SHP77 treated with DMSO at 0.1 percent for 48 hours (cell line): ENCODE data around the gene MYO18A.
A peak's percentile ranks its signal among the peaks of the same experiment; 100 is the strongest.
"Not testable (repeated sequence)": the region's sequence is repeated elsewhere in the genome, so short reads cannot be mapped to it uniquely, and the experiment has no call there.

Experiments used
- DNase-seq: peaks from one replicate; lab custom pipeline; 2025; lab: John Stamatoyannopoulos, UW

MYO18A gene

DNA sequence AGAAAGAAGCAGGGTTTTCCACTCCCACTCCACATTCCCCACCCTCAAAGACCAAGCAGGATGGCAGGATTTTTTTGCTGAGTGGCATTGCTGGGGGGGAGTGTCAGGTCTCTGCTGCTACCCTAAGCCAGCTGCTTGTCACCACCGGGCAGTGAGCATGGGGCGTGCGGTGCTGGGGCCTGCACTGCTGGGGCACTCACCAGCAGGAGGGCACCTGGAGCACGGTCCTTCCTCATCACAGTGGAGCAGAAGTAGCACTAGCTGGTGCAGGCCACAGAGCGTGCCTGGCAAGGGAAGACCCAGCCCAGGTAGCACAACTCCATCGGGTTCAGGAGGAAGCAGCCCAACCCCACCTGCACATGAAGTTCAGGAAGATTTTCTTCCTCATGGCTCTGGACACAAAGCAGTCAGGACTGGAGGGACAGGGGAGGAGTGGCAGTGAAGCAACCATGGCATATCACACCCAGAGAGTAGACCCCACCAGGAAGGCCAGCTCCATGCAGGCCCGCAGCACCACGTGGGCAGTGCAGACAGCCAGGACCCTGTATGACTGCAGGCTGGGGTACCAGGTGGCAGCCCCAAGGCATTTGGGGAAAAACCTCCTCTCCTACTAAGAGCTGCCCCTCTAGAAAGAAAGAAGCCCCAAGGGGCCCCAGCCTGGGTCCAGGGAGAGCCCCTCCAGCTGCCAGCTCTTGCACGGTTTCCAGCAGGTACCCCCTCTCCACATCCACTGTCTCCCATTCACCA, 16.7 kb upstream of the MYO18A start:
- DNase-seq: no peak

DNA sequence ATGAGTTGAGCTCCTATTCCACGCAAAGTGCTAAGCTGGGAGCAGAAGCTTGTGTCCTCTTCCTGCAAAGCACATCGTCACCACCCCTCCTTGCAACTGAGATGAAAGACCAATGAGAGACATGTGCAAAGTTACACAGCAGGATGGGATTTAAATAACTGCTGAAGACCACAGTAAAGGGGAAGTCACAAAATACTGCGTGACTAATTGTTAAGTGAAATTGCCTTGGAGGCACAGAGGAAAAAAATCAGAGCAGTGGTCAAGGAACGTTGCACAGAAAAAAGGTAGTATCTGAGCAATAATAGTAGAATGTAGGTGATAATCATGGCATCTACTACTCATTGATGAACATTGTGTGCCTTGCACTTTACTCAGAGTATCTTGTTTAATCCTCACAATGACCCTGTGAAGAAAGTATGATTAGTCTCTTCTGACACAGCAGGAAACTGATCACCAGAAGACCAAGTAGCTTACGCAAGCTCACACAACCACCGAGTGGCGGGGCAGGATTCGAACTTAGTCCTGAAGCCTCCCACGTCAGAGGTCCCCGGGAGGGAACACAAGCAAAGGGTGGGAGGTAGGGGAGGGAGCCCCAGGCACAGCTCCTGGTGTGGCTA, 15.4 kb upstream of the MYO18A start:
- no peak for DNase-seq

DNA sequence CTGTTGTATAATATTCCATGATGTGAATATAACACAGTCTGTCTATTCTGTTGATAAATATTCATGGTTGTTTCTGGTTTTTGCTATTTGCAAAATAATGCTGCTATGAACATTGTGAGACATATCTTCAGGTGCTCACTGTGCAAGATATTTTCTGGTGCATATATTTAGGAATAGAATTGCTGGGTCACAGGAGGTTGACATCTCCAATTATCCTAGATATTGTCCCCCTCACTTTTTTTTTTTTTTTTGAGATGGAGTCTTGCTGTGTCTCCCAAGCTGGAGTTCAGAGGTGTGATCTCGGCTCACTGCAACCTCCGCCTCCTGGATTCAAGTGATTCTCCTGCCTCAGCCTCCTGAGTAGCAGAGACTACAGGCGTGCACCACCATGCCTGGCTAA, 14.5 kb upstream of the MYO18A start:
- no peak for DNase-seq

DNA sequence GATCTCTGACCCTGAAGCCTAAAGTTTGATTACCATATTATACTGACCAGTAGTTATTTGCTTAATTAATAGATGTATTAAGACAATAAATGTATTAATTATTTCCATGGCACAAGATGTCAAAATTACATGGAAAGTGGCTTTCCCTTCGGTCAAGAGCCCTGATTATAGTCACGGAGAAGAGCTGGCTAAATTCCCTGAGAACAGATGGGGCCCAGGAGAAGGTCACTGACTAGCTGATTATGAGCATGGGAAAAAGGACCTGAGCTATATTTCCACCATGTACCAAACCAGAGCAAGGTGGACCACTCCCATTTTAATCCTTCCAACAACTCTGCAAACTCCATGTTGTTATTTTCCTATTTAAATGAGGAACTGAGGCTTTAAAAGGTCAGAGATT, 12.9 kb upstream of the MYO18A start:
- DNase-seq: no peak

DNA sequence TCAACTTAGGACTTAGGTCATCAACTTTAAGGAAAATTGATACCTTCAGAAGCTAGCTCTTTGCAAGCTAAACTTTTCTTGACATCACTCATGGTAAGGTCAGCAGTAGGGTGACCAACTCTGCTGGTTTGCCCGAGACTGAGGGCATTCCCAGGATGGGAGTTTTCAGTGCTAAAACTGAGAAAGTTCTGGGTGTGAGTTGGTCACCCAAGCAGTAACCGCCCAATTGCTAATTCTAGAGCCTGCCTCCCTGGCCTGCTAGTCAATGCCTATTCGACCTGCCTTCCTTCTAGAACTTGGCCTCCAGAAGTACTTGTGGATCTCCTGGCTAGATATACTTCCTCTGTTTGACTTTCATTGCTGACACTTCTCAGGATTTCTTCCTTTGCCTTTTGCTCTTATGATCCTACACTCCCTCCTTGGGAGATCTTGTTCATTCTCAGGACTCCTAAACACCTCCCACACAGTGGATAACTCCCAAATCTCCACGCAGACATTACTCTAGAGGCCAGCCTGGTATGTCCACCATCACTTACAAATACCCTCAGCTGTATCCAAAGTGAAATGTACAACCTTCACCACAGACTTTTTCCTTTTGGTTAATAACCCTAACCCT, 10.5 kb upstream of the MYO18A start:
- no peak for DNase-seq

DNA sequence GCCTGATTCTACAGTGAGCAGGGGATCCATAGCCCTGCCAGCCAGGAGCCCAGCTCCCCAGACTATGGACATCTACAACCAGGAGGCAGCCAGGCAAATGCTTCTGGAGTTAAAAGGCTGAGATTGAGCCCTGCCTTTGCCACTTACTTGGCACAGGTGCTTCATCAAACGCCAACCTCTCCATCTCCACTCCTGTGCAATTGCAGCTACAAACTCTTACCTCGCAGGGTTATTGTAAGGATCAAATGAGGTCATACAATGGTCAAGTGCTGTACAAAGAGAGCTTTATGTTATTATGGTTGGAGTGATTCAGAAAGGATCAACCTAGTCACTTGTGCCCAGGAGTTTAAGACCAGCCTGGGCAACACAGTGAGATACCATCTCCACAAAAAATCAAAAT, 9.8 kb upstream of the MYO18A start:
- DNase-seq: no peak

DNA sequence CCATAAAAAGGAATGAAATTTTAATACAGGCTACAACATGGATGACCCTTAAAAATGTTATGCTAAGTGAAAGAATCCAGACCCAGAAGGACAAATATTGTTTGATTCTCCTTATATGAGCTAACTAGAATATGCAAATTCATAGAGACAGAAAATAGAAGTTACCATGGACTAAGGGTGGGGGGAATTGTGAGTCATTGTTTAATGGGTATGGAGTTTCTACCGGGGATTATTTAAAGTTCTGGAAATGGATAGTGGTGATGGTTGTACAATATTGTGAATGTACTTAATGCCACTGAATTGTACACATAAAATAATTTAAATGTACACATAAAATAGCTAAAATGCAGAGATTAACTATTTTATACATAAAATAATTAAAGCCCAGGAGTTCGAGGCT, 9.2 kb upstream of the MYO18A start:
- DNase-seq: no peak

DNA sequence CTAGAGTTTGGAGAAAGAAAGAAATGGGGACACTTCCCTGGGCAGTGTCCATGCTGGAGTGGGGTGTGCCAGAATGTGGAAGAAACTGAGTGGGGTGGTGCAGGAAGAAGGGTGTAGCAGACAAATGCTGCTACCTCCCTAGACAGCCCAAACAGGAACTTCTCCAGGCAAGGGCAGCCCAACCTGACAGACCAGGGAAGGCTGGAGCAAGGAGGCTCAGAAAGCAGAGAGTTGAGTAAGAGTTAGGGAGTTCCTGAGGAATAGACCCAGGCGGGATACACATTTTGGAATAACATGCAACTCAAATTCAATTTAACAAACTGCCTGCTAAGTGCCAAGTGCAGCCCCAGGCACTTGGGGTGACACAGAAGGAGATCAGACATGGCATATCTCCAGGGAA, 1.0 kb upstream of the MYO18A start:
- no peak for DNase-seq

DNA sequence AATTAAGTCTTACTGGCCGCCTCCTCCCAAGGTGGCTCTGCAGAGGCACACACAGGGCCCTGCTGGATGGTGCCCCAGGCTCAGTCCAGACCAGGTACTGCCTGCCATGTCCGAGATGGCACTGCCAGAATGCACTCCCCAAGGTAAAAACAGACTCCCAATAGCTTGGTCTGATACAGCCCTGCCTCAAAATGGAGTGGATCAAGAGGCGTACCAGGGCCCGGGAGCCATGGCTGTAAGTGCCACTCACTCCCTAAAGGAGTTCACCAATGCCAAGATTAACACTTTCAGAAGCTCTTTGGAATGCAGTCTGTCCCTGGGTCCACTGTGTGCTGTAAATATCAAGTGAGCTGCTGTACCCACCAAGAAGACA, 576 bp upstream of the MYO18A start:
- DNase-seq: no peak

DNA sequence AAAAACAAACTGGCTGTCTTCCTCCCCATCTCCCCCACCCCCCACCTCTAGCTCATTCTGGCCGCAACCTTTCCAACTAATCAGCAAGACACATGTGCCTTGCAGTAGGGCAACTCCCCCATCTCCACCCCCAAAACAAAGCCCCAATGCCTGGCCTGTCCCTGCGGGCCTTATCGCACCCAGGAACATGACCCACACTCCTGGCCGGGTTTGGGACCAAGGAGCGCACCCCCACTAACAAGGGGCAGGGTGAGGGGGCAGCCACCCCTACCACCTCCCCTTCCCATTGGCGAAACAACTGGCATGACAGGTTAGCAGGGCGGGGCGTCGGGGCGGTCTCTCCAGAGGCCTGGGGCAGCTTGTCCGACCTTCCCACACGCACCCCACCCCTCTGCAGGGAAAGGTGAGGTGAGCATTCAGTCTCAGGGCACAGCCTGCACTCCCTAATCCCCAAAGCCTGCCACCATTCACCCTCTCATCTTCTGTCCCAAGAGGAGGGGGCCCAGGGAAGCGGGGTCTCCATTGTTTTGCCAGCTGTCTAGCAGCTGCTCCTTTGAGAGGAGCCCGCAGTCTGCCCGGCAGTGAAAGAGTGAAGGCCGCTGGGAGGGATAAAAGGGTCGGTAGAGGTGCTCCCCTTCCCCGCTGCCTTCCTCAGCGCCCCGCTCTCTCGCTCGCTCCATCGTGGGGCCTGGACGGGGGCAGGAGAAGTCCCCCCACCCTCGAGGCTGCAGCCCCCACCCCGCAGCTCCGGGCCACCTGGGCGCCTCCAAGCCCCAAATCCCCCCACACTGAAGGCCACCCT, 765 bp downstream of the MYO18A start:
- peak; percentile 17 for DNase-seq

DNA sequence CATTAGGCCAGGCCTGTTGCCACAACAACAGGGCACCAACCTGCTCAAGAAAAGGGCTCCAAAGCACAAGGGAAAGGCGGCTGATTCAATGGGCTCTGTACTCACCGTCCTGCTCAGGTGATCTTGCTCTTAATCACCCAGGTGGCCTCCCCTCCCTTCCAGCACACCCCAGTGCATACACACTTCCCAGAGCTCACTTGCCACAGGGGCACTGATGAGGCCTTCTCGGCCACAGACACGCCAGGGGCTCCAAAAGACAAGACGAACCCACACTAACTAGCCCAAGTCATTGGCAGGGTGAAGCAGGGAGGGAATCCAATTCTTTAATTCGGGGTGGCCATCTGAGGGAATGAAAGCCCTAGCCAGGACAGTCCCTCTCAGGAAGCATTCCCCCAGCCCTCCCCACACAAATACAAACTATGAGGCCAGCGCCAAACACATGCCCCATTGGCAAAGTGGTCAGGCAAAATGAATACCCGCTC, 1.4 kb downstream of the MYO18A start:
- DNase-seq: no peak

DNA sequence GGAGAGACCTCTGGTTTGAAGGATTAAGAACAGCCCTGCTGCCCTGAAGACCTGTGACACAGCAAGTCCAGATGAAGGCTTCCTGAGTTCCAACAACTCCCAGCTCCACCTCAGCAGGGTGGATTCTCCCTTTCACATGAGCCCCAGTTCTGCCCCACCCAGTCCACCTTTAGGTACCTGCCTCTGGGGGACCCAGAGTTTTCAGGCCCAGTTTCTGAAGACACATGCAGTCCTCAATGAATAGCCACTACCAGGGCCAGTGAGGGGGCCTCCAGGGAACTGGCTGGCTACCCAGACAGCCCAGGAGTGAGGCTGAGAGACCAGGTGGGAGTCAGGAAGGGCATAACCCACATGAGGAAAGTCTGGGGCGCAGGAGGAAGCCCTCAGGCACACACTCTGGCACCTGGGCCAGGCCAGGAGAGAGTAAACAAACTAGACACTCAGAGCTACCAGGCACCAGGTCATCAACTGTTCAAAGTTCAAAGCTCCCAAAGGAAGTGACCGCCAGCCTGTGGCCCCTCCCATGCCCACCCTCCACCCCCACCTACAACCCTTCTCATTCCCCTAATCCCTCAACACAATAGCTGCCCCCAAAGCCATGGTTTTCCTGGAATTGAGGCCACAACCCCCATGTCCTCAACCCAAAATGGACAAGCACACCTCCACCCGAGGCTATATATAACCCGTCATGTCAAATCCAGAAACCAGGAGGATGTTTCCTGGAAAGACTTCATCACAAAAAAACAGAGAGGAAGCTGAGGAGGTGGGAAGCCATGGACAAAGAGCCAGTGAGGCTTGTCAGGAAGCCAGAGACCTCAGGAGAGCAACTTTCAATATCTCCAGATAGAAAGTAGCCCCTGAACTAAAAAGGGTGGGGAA, 2.1 kb downstream of the MYO18A start:
- DNase-seq: no peak

DNA sequence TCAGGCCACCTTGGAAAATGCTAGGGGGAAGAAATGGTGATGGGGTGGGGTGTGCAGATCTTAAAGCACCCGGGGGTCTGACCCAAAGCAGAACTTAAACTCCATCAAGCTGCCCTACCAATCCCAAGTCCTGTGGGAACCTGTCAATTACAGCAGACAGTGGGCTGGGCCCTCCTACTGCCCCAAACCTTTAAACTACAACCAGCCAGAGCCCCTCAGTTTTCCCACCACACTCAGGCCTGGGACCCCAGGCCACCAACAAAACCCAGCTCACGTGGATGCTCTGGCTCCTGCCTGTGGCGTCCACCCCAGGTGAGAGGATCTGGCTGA, 2.7 kb downstream of the MYO18A start:
- DNase-seq: no peak

DNA sequence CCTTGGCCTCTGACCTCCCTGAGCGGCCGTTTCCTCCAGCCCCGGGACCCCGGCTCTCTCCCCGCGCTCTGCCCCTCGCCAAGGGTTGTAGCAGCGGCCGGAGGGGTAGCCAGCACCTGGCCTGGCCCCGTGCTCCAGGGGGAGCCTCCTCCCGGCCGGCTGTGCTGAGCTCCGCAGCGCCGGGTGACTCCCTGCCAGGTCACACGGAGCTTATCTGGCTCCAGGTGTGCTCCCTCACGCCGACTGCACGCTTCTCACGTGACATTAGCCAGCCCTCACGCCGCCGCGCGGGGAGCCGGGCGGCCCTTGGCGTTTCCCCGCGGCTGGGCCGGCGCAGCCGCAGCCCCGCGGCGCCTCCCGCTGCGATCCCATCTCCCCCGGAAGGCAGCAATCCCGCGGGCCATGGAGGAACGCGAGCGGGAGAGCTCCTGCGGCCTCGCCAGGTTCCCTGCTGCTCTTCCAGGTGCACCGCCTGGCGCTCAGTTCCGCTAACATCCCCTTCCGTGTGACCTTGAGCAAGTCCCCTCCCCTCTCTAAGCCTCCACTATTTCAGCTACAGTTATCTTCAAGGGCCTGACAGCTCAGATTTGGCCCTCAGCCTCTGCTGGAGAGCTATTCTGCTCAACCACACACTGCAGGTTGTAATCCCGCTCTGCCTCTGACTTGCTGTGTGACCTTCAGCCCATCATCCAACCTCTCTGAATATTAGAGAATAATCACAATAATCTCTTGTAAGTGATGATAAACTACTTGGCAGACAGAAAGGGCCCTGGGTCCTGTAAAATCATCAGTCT, 3.4 kb downstream of the MYO18A start:
- peak; percentile 37 for DNase-seq

DNA sequence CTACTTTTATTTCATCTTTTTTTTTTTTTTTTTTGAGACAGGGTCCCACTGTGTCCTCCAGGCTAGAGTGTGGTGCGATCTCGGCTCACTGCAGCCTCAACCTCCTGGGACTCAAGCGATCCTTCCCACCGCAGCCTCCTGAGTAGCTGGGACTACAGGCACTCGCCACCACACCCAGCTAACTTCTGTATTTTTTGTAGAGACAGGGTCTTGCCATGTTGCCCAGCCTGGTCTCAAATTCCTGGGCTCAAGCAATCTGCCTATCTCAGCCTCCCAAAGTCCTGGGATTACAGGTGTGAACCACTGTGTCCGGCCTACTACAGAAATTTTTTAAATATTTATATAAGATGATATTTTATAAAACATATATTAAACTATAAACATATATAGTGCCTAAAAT, 4.8 kb downstream of the MYO18A start:
- no peak for DNase-seq

DNA sequence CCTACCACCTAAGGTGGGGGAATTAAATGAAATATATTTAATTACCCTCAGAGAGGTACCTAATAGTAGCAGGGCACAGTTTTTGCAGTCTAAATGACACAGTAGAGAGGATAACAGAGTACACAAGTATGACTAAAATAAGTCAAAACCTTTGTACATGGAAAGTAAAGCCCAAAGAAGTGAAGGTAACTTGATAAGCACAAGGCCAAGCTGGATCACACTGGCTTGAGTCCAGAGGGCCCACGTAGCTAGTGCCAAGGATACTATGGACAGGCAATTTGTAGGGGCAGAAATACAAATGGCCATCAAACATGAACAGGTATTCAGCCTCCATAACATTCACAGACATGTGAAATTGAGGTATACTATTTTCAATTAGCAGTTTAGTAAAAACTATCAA, 7.6 kb downstream of the MYO18A start:
- no peak for DNase-seq

DNA sequence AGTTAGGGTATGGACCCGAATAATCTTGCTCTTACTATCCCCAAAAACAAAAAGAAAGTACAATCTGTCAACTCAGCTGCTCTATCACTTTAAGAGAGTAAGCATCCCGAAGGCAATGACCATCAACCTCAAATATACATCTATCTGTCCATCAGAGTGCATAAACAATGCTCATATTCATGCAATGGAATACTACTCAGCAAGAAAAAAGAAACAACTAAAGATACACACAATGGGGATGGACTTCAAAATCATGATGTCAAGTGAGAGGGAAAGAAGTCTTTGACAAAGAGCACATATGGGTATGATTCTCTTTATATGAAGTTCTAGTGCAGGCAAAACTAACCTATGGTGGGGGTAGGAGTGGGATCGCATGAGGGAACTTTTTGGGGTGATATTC, 9.5 kb downstream of the MYO18A start:
- DNase-seq: no peak

DNA sequence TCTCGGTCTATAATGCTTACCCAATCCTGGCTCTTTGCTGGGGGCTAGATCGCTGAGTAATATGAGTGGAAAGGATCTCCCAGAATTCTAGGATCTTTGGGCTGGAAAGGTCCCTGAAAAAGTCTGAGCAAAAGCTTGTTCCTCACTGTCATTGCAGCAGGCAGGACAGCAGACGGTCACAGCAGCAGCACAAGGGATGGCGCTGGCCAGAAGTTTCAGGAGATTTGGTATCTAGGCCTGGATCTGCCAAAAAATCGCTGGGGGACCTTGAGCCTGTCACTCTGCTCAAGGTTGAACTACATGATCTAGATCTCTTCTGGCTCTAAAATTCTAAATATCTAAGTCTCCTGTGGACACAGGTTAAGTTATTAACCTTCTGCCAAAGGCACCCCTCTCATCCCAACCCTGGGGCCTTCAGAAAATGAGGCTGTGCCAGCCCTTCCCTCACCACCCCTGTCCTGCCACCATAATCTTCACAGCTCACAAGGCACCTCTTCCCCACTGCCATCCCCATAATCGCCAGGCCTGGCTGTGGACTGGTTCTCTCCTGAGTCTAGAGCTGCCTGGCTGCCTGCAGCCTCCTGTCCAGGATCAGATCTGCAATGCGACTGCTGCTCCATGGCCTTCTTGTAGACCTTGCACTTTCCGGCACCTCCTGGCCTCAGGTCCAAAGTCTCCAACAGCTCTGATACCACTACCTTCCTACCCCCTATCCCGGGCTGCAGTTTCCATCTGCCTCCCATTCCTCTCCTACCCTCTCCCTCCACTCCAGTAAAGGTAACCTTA, 10.2 kb downstream of the MYO18A start:
- no peak for DNase-seq

DNA sequence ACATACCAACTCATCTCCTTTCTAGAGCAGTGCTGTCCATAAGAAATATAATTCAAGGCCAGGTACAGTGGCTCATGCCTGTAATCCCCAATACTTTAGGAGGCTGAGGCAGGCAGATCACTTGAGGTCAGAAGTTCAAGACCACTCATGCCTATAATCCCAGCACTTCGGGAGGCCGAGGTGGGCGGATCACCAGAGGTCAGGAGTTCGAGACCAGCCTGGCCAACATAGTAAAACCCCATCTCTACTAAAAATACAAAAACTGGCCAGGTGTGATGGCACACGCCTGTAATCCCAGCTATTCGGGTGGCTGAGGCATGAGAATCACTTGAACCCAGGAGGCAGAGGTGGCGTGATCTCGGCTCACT, 11.5 kb downstream of the MYO18A start:
- DNase-seq: not testable (repeated sequence)

DNA sequence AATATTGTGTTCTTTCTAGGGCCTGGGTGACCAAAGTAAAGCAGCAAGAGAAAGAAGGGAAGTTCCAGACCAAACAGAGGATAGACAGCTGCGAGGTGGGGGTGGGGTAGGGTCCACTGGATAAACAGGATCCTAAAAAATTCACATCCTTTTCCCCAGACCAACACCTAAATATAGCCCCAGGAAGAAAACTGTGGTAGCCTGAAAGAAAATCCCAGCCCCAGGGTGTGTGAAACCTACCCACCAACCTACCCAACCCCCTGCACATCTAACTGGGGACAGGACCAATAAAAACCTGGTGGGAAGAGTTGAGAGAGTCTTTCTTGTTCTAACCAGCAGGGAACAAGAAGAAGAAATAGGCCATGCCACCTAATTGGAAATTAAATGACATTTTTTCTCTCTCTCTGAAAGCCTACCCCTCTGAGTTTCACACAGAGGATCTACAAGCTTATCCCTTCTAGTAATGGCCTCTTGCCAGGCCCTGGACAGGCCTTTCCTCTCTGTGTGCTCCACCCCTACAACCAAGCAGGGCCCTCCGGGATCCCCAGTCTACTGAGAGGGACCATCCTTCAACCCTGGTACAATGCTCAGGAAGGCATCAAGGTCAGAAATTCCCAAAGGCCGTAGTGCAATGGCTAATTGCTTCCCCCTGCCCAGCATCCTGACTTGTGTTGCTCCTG, 12.0 kb downstream of the MYO18A start:
- no peak for DNase-seq
